GM12873 (cell line): ENCODE results near the gene MBP.

Experiments used
- TF ChIP-seq, protein P1 (sequence below): IDR thresholded peaks from 2 replicates; pipeline ENCODE4 v1.5.1; 2012; ENCODE audit warnings: low read depth, mild to moderate bottlenecking, moderate library complexity, low read length, control low read depth; ENCODE audit not compliant: insufficient read depth; ENCODE audit errors: missing control alignments

MBP gene

DNA sequence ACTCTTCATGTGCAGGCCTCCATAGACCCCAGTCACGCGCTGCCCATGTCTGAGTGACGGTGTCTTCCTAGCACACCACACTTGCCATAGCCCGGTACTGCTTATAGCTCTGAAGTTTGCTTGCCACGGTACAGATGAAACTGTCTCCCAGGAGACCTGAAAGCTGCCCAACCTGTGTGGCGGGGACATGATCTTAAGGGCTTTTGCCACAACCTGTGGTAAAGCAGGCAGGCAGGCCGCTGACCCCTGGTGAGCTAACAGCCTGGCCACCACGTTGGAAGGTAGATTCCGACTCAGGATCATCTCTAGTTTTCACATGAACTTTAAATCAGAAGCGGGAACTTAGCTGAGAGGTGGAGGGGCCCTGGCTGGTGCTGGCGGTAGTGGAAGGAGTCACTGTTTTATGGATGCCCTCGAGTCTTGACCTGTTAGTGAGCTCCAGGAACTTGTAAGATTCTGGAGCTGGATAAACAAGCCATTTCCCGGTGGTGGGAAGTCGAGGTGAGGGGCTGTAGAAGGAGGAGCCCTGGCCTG, 156.9 kb downstream of the MBP start:
- TF ChIP-seq, protein P1, sequence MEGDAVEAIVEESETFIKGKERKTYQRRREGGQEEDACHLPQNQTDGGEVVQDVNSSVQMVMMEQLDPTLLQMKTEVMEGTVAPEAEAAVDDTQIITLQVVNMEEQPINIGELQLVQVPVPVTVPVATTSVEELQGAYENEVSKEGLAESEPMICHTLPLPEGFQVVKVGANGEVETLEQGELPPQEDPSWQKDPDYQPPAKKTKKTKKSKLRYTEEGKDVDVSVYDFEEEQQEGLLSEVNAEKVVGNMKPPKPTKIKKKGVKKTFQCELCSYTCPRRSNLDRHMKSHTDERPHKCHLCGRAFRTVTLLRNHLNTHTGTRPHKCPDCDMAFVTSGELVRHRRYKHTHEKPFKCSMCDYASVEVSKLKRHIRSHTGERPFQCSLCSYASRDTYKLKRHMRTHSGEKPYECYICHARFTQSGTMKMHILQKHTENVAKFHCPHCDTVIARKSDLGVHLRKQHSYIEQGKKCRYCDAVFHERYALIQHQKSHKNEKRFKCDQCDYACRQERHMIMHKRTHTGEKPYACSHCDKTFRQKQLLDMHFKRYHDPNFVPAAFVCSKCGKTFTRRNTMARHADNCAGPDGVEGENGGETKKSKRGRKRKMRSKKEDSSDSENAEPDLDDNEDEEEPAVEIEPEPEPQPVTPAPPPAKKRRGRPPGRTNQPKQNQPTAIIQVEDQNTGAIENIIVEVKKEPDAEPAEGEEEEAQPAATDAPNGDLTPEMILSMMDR = no peak

DNA sequence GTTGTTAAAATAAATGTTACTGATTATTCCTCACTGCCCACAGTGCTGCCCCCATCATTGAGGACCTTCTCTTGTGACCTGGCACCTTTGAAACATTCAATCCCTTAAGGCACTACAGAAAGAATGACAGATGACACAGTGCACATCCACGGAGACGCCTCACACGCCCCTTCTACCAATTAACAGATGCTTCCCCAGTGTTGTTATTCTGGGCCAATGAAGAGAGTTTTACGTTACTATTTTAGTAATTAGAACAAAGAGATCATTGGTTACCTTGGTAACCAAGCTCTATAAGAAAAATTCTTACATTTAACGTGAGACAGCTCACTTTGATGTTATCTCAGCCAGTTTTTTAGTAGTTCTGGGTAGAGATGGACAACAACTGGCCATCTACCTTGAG, 158.2 kb downstream of the MBP start:
- TF ChIP-seq, protein P1 = no peak

- TF ChIP-seq, protein P1 = no peak
Measured at GRCh38 chr18:76973520-76974266, 158.9 kb downstream of the MBP start.

DNA sequence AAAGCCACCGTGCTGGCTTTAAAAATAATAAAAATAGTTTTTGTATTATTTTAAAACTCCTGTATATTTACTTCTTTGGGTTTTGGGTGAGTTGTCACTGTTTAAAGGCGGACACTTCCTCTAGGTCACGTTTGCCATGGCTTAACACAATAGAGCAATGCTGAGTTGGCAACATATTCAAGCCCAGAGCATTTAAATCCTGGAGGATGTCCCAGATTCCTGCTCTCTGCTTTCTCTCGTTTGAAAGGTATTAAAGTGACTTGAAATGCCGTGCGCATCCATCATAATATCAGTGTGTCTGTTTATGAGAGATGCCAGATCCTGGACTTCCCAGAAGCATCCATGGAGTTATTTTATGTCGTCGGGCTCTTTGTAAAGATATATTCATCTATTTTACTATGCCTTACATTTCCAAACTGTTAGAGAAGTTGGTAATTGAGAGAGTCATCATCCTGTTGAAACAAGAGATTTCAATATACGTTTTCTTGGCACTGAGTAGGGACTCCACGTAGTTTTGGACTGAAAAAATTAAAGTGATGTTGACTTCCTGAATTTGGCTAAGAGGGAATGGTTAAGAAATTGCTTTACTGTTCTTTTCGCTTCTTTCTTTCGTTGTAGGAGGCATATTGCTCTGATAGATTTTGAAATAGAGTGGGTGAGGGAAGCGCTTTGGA, 159.6 kb downstream of the MBP start:
- TF ChIP-seq, protein P1 = no peak

DNA sequence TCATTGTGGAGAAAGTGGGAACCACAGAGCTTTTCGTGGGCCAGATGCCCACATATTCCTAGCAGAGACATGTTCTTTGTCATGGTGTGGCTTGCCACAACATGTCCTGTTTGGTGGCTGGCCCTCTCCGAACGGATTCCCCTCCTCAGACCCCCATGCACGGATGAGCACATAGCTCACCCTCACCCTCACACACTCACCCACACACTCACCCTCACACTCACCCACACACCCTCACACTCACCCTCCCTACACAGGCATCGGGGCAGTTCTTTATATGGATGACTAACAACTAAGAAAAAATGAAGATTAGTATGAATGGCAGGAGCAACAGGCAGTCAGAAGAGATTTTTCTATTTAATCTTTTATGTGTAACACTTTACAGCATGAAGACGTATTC, 160.3 kb downstream of the MBP start:
- TF ChIP-seq, protein P1 = no peak

GRCh38 chr18:76970770-76971559, 161.6 kb downstream of the MBP start:
- TF ChIP-seq, protein P1 = no peak
